Keratinocyte (primary cell): ENCODE measurements around the gene KIFBP. TPM values are rescaled to one million over a fixed set of nuclear protein-coding genes. Genes with fewer than 3 reads are reported as not detected.
A peak's percentile ranks its signal among the peaks of the same experiment; 100 is the strongest.

Experiments used
- DNase-seq: peaks from one replicate; pipeline ENCODE4 v3.0.0-alpha.2; 2011; ENCODE audit warnings: low read depth, missing footprints, low spot score
- FAIRE-seq: peaks from 2 replicates; lab custom pipeline; 2011; peaks lifted over from hg19 to GRCh38; lab: Jason Lieb, UNC
- H2AFZ ChIP-seq: 2 replicates; pipeline ENCODE4 v1.6.0; 2012; ENCODE audit warnings: low read length, control low read depth, inconsistent platforms; ENCODE audit not compliant: control insufficient read depth
- H3K27ac ChIP-seq: 2 replicates; pipeline ENCODE4 v1.5.1; 2011; ENCODE audit warnings: low read length; ENCODE audit not compliant: control insufficient read depth, insufficient read depth
- H3K27me3 ChIP-seq: 3 replicates; pipeline ENCODE4 v1.6.0; 2011; ENCODE audit warnings: low read length; ENCODE audit not compliant: control insufficient read depth, insufficient read depth; ENCODE audit errors: extremely low read depth
- H3K36me3 ChIP-seq, 2 experiments: 2 replicates in 1 of 2; 3 replicates in 1 of 2; pipeline ENCODE4 v1.5.1; 2011; ENCODE audit warnings: low read length in 2 of 2, mild to moderate bottlenecking in 1 of 2; ENCODE audit not compliant: control insufficient read depth in 2 of 2, insufficient read depth in 2 of 2; ENCODE audit errors: extremely low read depth in 1 of 2
- H3K4me1 ChIP-seq: 3 replicates; pipeline ENCODE4 v1.5.1; 2011; ENCODE audit warnings: low read length; ENCODE audit not compliant: control insufficient read depth, insufficient read depth; ENCODE audit errors: extremely low read depth
- H3K4me2 ChIP-seq: 3 replicates; pipeline ENCODE4 v1.6.0; 2011; ENCODE audit warnings: low read depth, low read length; ENCODE audit not compliant: control insufficient read depth, insufficient read depth; ENCODE audit errors: extremely low read depth
- H3K4me3 ChIP-seq, 3 experiments: fragments of 200-600 bp in 1 of 3; sonication (generic) in 1 of 3; 2 replicates in 2 of 3; 3 replicates in 1 of 3; pipeline ENCODE4 v1.5.1; 2011 to 2016; ENCODE audit warnings: low read length in 3 of 3, mild to moderate bottlenecking in 3 of 3, control low read depth in 2 of 3, inconsistent platforms in 1 of 3, low read depth in 1 of 3, mixed read lengths in 1 of 3, mixed run types in 1 of 3, moderate library complexity in 1 of 3; ENCODE audit not compliant: control insufficient read depth in 2 of 3, insufficient read depth in 2 of 3; ENCODE audit errors: extremely low read depth in 1 of 3
- H3K79me2 ChIP-seq: 2 replicates; pipeline ENCODE4 v1.6.0; 2012; ENCODE audit warnings: low read length; ENCODE audit not compliant: control insufficient read depth, insufficient read depth
- H3K9ac ChIP-seq: 3 replicates; pipeline ENCODE4 v1.6.0; 2011; ENCODE audit warnings: low read length; ENCODE audit not compliant: control insufficient read depth, insufficient read depth; ENCODE audit errors: extremely low read depth
- H3K9me1 ChIP-seq: 3 replicates; pipeline ENCODE4 v1.6.0; 2011; ENCODE audit warnings: low read length; ENCODE audit not compliant: control insufficient read depth, insufficient read depth; ENCODE audit errors: extremely low read depth
- H3K9me3 ChIP-seq: 2 replicates; pipeline ENCODE4 v1.5.1; 2012; ENCODE audit warnings: low read depth, low read length; ENCODE audit not compliant: control insufficient read depth
- H4K20me1 ChIP-seq: 3 replicates; pipeline ENCODE4 v1.6.0; 2011; ENCODE audit warnings: low read length; ENCODE audit not compliant: control insufficient read depth, insufficient read depth; ENCODE audit errors: extremely low read depth
- EZH2 ChIP-seq: IDR thresholded peaks from one replicate; pipeline ENCODE4 v1.6.1; 2012; ENCODE audit warnings: inconsistent platforms, mild to moderate bottlenecking, low read length, moderate library complexity
- dilution Hi-C: fragments of 300-500 bp; cut with MboI; formaldehyde crosslinking; loops from one replicate; pipeline ENCODE4 v1.7.0; 2020; ENCODE audit warnings: low sequenced_read_pairs; ENCODE audit not compliant: extremely low pct_ligation_motif_present
- polyA plus RNA-seq, 5 experiments: library from polyadenylated mRNA; depleted of rRNA in 3 of 5; stranded (reverse) in 3 of 5; stranded (forward) in 1 of 5; unstranded in 1 of 5; fragments of >200 nt; gene quantifications; 1 replicate in 1 of 5; 2 replicates in 3 of 5; 3 replicates in 1 of 5; pipeline versions ENCODE4 v1.2.1 to v1.2.3, GENCODE V29; 2011 to 2012; ENCODE audit warnings: missing spikeins in 2 of 5, low read depth in 1 of 5, low replicate concordance in 1 of 5
- TF ChIP-seq, protein P1 (sequence below), 3 experiments: IDR thresholded peaks in 1 of 3; conservative IDR thresholded peaks in 1 of 3; optimal IDR thresholded peaks in 1 of 3; 2 replicates in 2 of 3; 3 replicates in 1 of 3; pipeline versions ENCODE3 to v1.5.1; 2011; ENCODE audit warnings: low read length in 3 of 3, mild to moderate bottlenecking in 3 of 3, moderate library complexity in 2 of 3, control low read depth in 1 of 3, inconsistent platforms in 1 of 3; ENCODE audit not compliant: insufficient read depth in 2 of 3; ENCODE audit errors: extremely low read depth in 1 of 3

The KIFBP gene
- polyA plus RNA-seq, 1 donor (not counting 4 experiments of a cell fraction or from before 2014, with no cell fraction given) = 48.9 TPM

GRCh38 chr10:68955355-68955831 is 33.2 kb upstream of the KIFBP start:
- Histone ChIP-seq H3K9me1 (no peaks in the 10 kb centered on the region), H2AFZ (peak overlapping the region; percentile 99), H3K79me2 (peaks cover 47% of the 10 kb centered on the region), H3K27ac (peak overlapping the region; percentile 98), H3K4me2 (peak overlapping the region; percentile 97), H3K4me3 (peak overlapping the region; percentile 92 to 100 (median 98)), H3K9me3 (no peaks in the 10 kb centered on the region), H3K27me3 (no peaks in the 10 kb centered on the region), H3K36me3 (peaks cover 2 to 23% of the 10 kb centered on the region in 2 experiments), H4K20me1 (peaks cover 20% of the 10 kb centered on the region), H3K9ac (peak overlapping the region; percentile 99), H3K4me1 (peaks cover 13% of the 10 kb centered on the region)
- dilution Hi-C loops = no loop called here
- FAIRE-seq (no peak), DNase-seq (no peak)
- TF ChIP-seq, protein P1, sequence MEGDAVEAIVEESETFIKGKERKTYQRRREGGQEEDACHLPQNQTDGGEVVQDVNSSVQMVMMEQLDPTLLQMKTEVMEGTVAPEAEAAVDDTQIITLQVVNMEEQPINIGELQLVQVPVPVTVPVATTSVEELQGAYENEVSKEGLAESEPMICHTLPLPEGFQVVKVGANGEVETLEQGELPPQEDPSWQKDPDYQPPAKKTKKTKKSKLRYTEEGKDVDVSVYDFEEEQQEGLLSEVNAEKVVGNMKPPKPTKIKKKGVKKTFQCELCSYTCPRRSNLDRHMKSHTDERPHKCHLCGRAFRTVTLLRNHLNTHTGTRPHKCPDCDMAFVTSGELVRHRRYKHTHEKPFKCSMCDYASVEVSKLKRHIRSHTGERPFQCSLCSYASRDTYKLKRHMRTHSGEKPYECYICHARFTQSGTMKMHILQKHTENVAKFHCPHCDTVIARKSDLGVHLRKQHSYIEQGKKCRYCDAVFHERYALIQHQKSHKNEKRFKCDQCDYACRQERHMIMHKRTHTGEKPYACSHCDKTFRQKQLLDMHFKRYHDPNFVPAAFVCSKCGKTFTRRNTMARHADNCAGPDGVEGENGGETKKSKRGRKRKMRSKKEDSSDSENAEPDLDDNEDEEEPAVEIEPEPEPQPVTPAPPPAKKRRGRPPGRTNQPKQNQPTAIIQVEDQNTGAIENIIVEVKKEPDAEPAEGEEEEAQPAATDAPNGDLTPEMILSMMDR (optimal IDR thresholded peaks at IDR 0.05 in 1 of 3, IDR thresholded peaks at IDR 0.05 in 1 of 3, conservative IDR thresholded peaks at IDR 0.05 in 1 of 3; ENCODE audit: extremely low read depth in 1 of 3, insufficient read depth in 2 of 3, low read length in 3 of 3) = no peak
- TF ChIP-seq EZH2 = no peak

DNA sequence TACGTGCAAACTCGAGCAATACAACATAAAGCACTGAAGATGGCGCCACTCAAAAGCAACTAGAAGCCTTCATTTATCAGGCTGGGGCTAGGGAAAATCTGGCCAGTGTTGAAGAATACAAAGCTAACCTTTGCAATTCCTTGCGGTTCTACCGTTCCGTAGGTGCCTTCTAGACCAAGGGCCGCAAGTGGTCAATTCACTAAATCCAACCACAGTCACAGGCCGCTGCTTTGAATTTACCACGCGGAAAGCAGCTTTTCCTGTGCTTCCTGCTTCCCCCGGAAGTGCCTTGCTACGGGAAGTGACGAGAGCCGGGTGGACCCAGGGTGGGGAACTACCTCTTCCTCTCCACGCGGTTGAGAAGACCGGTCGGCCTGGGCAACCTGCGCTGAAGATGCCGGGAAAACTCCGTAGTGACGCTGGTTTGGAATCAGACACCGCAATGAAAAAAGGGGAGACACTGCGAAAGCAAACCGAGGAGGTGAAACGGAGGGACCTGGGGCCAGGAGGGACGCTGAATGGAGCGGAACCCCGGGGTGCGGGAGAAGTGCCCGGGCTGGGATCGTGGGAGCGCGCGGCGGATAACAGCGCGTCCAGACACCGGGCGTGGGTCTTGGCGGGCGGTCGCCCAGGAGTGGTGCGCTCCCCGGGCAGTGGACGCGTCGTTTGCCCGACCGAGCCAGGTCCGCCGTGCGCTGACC is 32.6 kb upstream of the KIFBP start, which contains the start of gene DDX21:
Gene DDX21 (plus strand): TSS at position 339 of the 701 bp plus-strand sequence. CDS start 56 bp downstream, at position 395.
- peaks cover 2 to 18% of the 10 kb centered on the region in 2 experiments for H3K36me3 ChIP-seq
- H3K27ac ChIP-seq = peak within 1 kb of the TSS; percentile 98
- H3K4me3 ChIP-seq = peak within 1 kb of the TSS; percentile 92 to 100 (median 98)
- peak; percentile 61 for DNase-seq
- H4K20me1 ChIP-seq = peaks cover 21% of the 10 kb centered on the region
- no peaks in the 10 kb centered on the region for H3K27me3 ChIP-seq
- H3K9me1 ChIP-seq = no peaks in the 10 kb centered on the region
- peak within 1 kb of the TSS; percentile 99 for H2AFZ ChIP-seq
- H3K4me1 ChIP-seq = peaks cover 13% of the 10 kb centered on the region
- dilution Hi-C loops = no loop called here
- peak; percentile 67 for FAIRE-seq
- H3K9ac ChIP-seq = peak within 1 kb of the TSS; percentile 99
- no peaks in the 10 kb centered on the region for H3K9me3 ChIP-seq
- TF ChIP-seq EZH2 = no peak
- TF ChIP-seq, protein P1 (optimal IDR thresholded peaks at IDR 0.05 in 1 of 3, IDR thresholded peaks at IDR 0.05 in 1 of 3, conservative IDR thresholded peaks at IDR 0.05 in 1 of 3; ENCODE audit: extremely low read depth in 1 of 3, insufficient read depth in 2 of 3, low read length in 3 of 3) = peak; percentile 63 to 81 (median 65)
- peak within 1 kb of the TSS; percentile 97 for H3K4me2 ChIP-seq
- peaks cover 53% of the 10 kb centered on the region for H3K79me2 ChIP-seq
